Naive thymus-derived CD4-positive, alpha-beta T cell (primary cell): ENCODE results near the gene IL4I1. TPM values are rescaled to one million over a fixed set of nuclear protein-coding genes. Genes with fewer than 3 reads are reported as not detected.

ENCODE experiments used
- ATAC-seq: fragments of 150-1000 bp; cut with Tn5 transposase; 2 replicates; pipeline ENCODE4 v1.10.0; 2021; ENCODE audit warnings: mild to moderate bottlenecking, moderate library complexity
- CTCF ChIA-PET: fragments of 350-600 bp; sonication (Branson Sonifier 250); formaldehyde crosslinking; loops from one replicate; lab custom pipeline; 2021; ENCODE audit warnings: antibody characterized with exemption; lab: Charles Lee
- POLR2A ChIA-PET: fragments of 350-600 bp; sonication (Branson Sonifier 250); formaldehyde crosslinking; loops from one replicate; lab custom pipeline; 2021; ENCODE audit warnings: antibody characterized with exemption, inconsistent platforms; lab: Charles Lee
- DNase-seq, 9 donors: peaks; one replicate each; pipeline versions ENCODE4 v3.0.0 to v3.0.0-alpha.2; 2020 to 2022; ENCODE audit warnings: mixed read lengths in 1 of 9
- H3K27ac ChIP-seq: one replicate; pipeline ENCODE4 v1.7.0; 2013; ENCODE audit warnings: mild to moderate bottlenecking, low read depth, low read length, moderate library complexity
- H3K27me3 ChIP-seq, 2 donors: one replicate each; pipeline ENCODE4 v1.7.0; 2013; ENCODE audit warnings: low read length in 2 of 2, mild to moderate bottlenecking in 2 of 2, moderate library complexity in 2 of 2; ENCODE audit not compliant: control insufficient read depth in 2 of 2, insufficient read depth in 2 of 2
- H3K36me3 ChIP-seq, 3 experiments: 1 replicate in 2 of 3; 2 replicates in 1 of 3; pipeline ENCODE4 v1.7.0; 2013; ENCODE audit warnings: low read length in 3 of 3, mild to moderate bottlenecking in 3 of 3, moderate library complexity in 1 of 3; ENCODE audit not compliant: insufficient read depth in 3 of 3, control insufficient read depth in 2 of 3
- H3K4me1 ChIP-seq, 2 donors: one replicate each; pipeline ENCODE4 v1.7.0; 2013; ENCODE audit warnings: low read length in 2 of 2, mild to moderate bottlenecking in 2 of 2, moderate library complexity in 1 of 2; ENCODE audit not compliant: control insufficient read depth in 2 of 2, insufficient read depth in 2 of 2
- H3K4me3 ChIP-seq: 2 replicates; pipeline ENCODE4 v1.7.0; 2013; ENCODE audit warnings: mild to moderate bottlenecking, low read length
- H3K9me3 ChIP-seq, 3 experiments: 1 replicate in 2 of 3; 2 replicates in 1 of 3; pipeline ENCODE4 v1.7.0; 2013; ENCODE audit warnings: low read length in 3 of 3; ENCODE audit not compliant: control insufficient read depth in 2 of 3
- H3K27ac Mint-ChIP-seq, 9 donors: one replicate each; pipeline ENCODE4 v1.8.0; 2020 to 2022; ENCODE audit warnings: mixed read lengths in 9 of 9, mild to moderate bottlenecking in 8 of 9, moderate library complexity in 5 of 9, inconsistent platforms in 2 of 9
- H3K27me3 Mint-ChIP-seq, 5 donors: one replicate each; pipeline ENCODE4 v1.8.0; 2021 to 2022; ENCODE audit warnings: mixed read lengths in 5 of 5, mild to moderate bottlenecking in 1 of 5
- H3K36me3 Mint-ChIP-seq, 5 donors: one replicate each; pipeline ENCODE4 v1.8.0; 2020 to 2022; ENCODE audit warnings: mixed read lengths in 5 of 5, mild to moderate bottlenecking in 3 of 5, inconsistent platforms in 1 of 5
- H3K4me1 Mint-ChIP-seq, 7 donors: one replicate each; pipeline ENCODE4 v1.8.0; 2020 to 2022; ENCODE audit warnings: mixed read lengths in 7 of 7, mild to moderate bottlenecking in 3 of 7, inconsistent platforms in 1 of 7
- H3K4me3 Mint-ChIP-seq, 10 donors: one replicate each; pipeline ENCODE4 v1.8.0; 2020 to 2022; ENCODE audit warnings: mild to moderate bottlenecking in 10 of 10, mixed read lengths in 10 of 10, moderate library complexity in 6 of 10, inconsistent platforms in 2 of 10
- H3K9me3 Mint-ChIP-seq, 11 donors: one replicate each; pipeline ENCODE4 v1.8.0; 2020 to 2022; ENCODE audit warnings: mixed read lengths in 11 of 11, mild to moderate bottlenecking in 4 of 11, inconsistent platforms in 1 of 11, moderate library complexity in 1 of 11
- intact Hi-C, 2 donors: fragments of 100-400 bp; cut with micrococcal nuclease; formaldehyde crosslinking; loops; one replicate each; pipeline ENCODE4 v1.15.1; 2023
- polyA plus RNA-seq, 2 donors: library from polyadenylated mRNA; unstranded; fragments of 300-500 nt; fragmentation: Illumina TruSeq; gene quantifications; one replicate each; pipeline ENCODE4 v1.2.3, GENCODE V29; 2021
- total RNA-seq, 6 experiments: library from RNA in 5 of 6; stranded (reverse) in 5 of 6; gene quantifications; 1 replicate in 5 of 6; 2 replicates in 1 of 6; pipeline ENCODE4 v1.2.3 and lab custom pipeline; 2021 to 2026

The IL4I1 gene
- total and polyA plus RNA-seq, 7 experiments from 2014 or later, result 1.2 to 6.8 (median 1.9) TPM; not detected in 2

- H3K36me3 ChIP-seq, result no peaks in the 10 kb centered on the region
- CTCF ChIA-PET, result interaction anchor here (0.6 to 2.1 kb wide), 5 partner anchors 9 to 202 kb away, joined by 3 to 8 read pairs (median 6); no protein-coding TSS in a partner anchor
- peaks cover 6% of the 10 kb centered on the region in 2 donors for H3K4me1 ChIP-seq
- POLR2A ChIA-PET, result interaction anchor here (1.0 kb wide), 1 partner anchor 54 kb away, joined by 3 read pairs; no protein-coding TSS in a partner anchor
- no peaks in the 10 kb centered on the region for H3K9me3 Mint-ChIP-seq
- H3K27ac Mint-ChIP-seq, result no peak overlapping the region
- H3K27me3 ChIP-seq, result no peaks in the 10 kb centered on the region
- H3K4me3 ChIP-seq, result no peak overlapping the region
- ATAC-seq (no peak), DNase-seq (no peak)
- H3K9me3 ChIP-seq, result no peaks in the 10 kb centered on the region
- intact Hi-C loops, result loop anchor here in 1 of 2 donors (5.0 kb wide), 1 partner anchor 844 kb away; no protein-coding TSS in a partner anchor
- H3K36me3 Mint-ChIP-seq, result peaks cover 0 to 1% (median 0%) of the 10 kb centered on the region in 5 donors
- H3K27me3 Mint-ChIP-seq, result peaks cover 0 to 18% (median 2%) of the 10 kb centered on the region in 5 donors
- H3K27ac ChIP-seq, result no peak overlapping the region
- no peak overlapping the region for H3K4me3 Mint-ChIP-seq
- H3K4me1 Mint-ChIP-seq, result peaks cover 6 to 18% (median 12%) of the 10 kb centered on the region in 7 donors
Observed at GRCh38 chr19:49938662-49939061, 42.0 kb upstream of the IL4I1 start.

GRCh38 chr19:49937750-49938381 lies 41.2 kb upstream of the IL4I1 start:
- Histone ChIP-seq H3K4me1 (peaks cover 13% of the 10 kb centered on the region in 2 donors), H3K4me3 (no peak overlapping the region), H3K36me3 (no peaks in the 10 kb centered on the region), H3K9me3 (no peaks in the 10 kb centered on the region), H3K27ac (no peak overlapping the region), H3K27me3 (no peaks in the 10 kb centered on the region)
- Mint-ChIP-seq H3K36me3 (peaks cover 0 to 7% (median 0%) of the 10 kb centered on the region in 5 donors), H3K4me3 (peak overlapping the region in 3 of 10 donors; percentile 17 to 29 (median 21)), H3K27me3 (peaks cover 0 to 11% (median 0%) of the 10 kb centered on the region in 5 donors), H3K27ac (no peak overlapping the region), H3K4me1 (peaks cover 14 to 26% (median 19%) of the 10 kb centered on the region in 7 donors), H3K9me3 (no peaks in the 10 kb centered on the region)
- ChIA-PET CTCF (interaction anchor here (0.6 to 2.1 kb wide), 8 partner anchors 12 to 1142 kb away, joined by 3 to 8 read pairs (median 4); no protein-coding TSS in a partner anchor), POLR2A (interaction anchor here (0.9 kb wide), 1 partner anchor 8 kb away, joined by 3 read pairs; the partner anchor contains the start of genes ATF5 and NUP62)
- DNase-seq, result peak; percentile 40 to 86 (median 66)
- intact Hi-C loops, result loop anchor here (1.0 to 5.0 kb wide), 2 partner anchors 45 to 844 kb away; no protein-coding TSS in a partner anchor
- peak; percentile 89 for ATAC-seq

- H3K36me3 Mint-ChIP-seq, result peaks cover 0 to 16% (median 5%) of the 10 kb centered on the region in 5 donors
- H3K36me3 ChIP-seq, result no peaks in the 10 kb centered on the region
- CTCF ChIA-PET, result interaction anchor here (0.7 to 1.1 kb wide), 2 partner anchors 46 to 50 kb away, joined by 3 read pairs; no protein-coding TSS in a partner anchor
- POLR2A ChIA-PET, result no interaction called here
- peaks cover 21% of the 10 kb centered on the region in 2 donors for H3K4me1 ChIP-seq
- intact Hi-C loops, result loop anchor here in 1 of 2 donors (5.0 kb wide), 1 partner anchor 846 kb away; no protein-coding TSS in a partner anchor
- H3K4me1 Mint-ChIP-seq, result peaks cover 23 to 37% (median 30%) of the 10 kb centered on the region in 7 donors
- no peak overlapping the region for H3K4me3 ChIP-seq
- H3K27ac Mint-ChIP-seq, result peak overlapping the region in 3 of 9 donors; percentile 8 to 29 (median 28)
- no peak overlapping the region for H3K4me3 Mint-ChIP-seq
- DNase-seq (no peak), ATAC-seq (no peak)
- peaks cover 0 to 5% (median 0%) of the 10 kb centered on the region in 11 donors for H3K9me3 Mint-ChIP-seq
- no peaks in the 10 kb centered on the region for H3K9me3 ChIP-seq
- peaks cover 0 to 8% (median 0%) of the 10 kb centered on the region in 5 donors for H3K27me3 Mint-ChIP-seq
- H3K27ac ChIP-seq, result no peak overlapping the region
- no peaks in the 10 kb centered on the region for H3K27me3 ChIP-seq
Observed at GRCh38 chr19:49936549-49936948, 39.9 kb upstream of the IL4I1 start.

GRCh38 chr19:49933643-49934042 lies 37.0 kb upstream of the IL4I1 start:
- no peak for ATAC-seq
- no peaks in the 10 kb centered on the region for H3K9me3 ChIP-seq
- Mint-ChIP-seq H3K27ac (peak overlapping the region in 5 of 9 donors; percentile 4 to 78 (median 61)), H3K9me3 (peaks cover 0 to 12% (median 3%) of the 10 kb centered on the region in 11 donors), H3K27me3 (peaks cover 0 to 11% (median 0%) of the 10 kb centered on the region in 5 donors), H3K4me3 (peak overlapping the region in 9 of 10 donors; percentile 14 to 97 (median 57)), H3K36me3 (peaks cover 0 to 35% (median 7%) of the 10 kb centered on the region in 5 donors), H3K4me1 (peaks cover 28 to 53% (median 45%) of the 10 kb centered on the region in 7 donors)
- ChIA-PET POLR2A (interaction anchor here (0.9 to 1.0 kb wide), 2 partner anchors 36 to 57 kb away, joined by 3 read pairs; no protein-coding TSS in a partner anchor), CTCF (interaction anchor here (0.5 kb wide), 1 partner anchor 494 kb away, joined by 3 read pairs; no protein-coding TSS in a partner anchor)
- intact Hi-C loops, result no loop called here
- H3K36me3 ChIP-seq, result peaks cover 0 to 7% (median 0%) of the 10 kb centered on the region in 3 experiments
- no peak overlapping the region for H3K4me3 ChIP-seq
- DNase-seq, result no peak
- H3K27me3 ChIP-seq, result no peaks in the 10 kb centered on the region
- no peak overlapping the region for H3K27ac ChIP-seq
- peaks cover 28 to 31% of the 10 kb centered on the region in 2 donors for H3K4me1 ChIP-seq

- CTCF ChIA-PET, result interaction anchor here (0.6 kb wide), 1 partner anchor 11 kb away, joined by 3 read pairs; no protein-coding TSS in a partner anchor
- H3K27ac ChIP-seq, result peak overlapping the region; percentile 42
Observed at GRCh38 chr19:49932731-49933131, 36.0 kb upstream of the IL4I1 start.

GRCh38 chr19:49932041-49932451 lies 35.4 kb upstream of the IL4I1 start:
- H3K4me1 Mint-ChIP-seq, result peaks cover 40 to 67% (median 61%) of the 10 kb centered on the region in 7 donors
- POLR2A ChIA-PET, result no interaction called here
- peaks cover 32 to 35% of the 10 kb centered on the region in 2 donors for H3K4me1 ChIP-seq
- no peaks in the 10 kb centered on the region for H3K27me3 ChIP-seq
- no peak for ATAC-seq
- H3K4me3 ChIP-seq, result no peak overlapping the region
- no peak overlapping the region for H3K27ac ChIP-seq
- H3K36me3 Mint-ChIP-seq, result peaks cover 0 to 48% (median 7%) of the 10 kb centered on the region in 5 donors
- intact Hi-C loops, result no loop called here
- CTCF ChIA-PET, result no interaction called here
- H3K9me3 Mint-ChIP-seq, result peaks cover 0 to 16% (median 3%) of the 10 kb centered on the region in 11 donors
- peak overlapping the region in 8 of 9 donors; percentile 12 to 96 (median 65) for H3K27ac Mint-ChIP-seq
- H3K9me3 ChIP-seq, result no peaks in the 10 kb centered on the region
- peak overlapping the region; percentile 11 to 97 (median 66) for H3K4me3 Mint-ChIP-seq
- DNase-seq, result no peak
- H3K27me3 Mint-ChIP-seq, result peaks cover 0 to 11% (median 0%) of the 10 kb centered on the region in 5 donors
- peaks cover 0 to 11% (median 0%) of the 10 kb centered on the region in 3 experiments for H3K36me3 ChIP-seq

More at GRCh38 chr19:49932731-49933131, 36.0 kb upstream of the IL4I1 start:
- Mint-ChIP-seq H3K4me3 (peak overlapping the region; percentile 44 to 97 (median 72)), H3K4me1 (peaks cover 37 to 60% (median 54%) of the 10 kb centered on the region in 7 donors), H3K27ac (peak overlapping the region in 8 of 9 donors; percentile 41 to 87 (median 72)), H3K36me3 (peaks cover 0 to 42% (median 7%) of the 10 kb centered on the region in 5 donors), H3K9me3 (peaks cover 0 to 16% (median 3%) of the 10 kb centered on the region in 11 donors), H3K27me3 (peaks cover 0 to 11% (median 0%) of the 10 kb centered on the region in 5 donors)
- peaks cover 28 to 30% of the 10 kb centered on the region in 2 donors for H3K4me1 ChIP-seq
- ATAC-seq, result no peak
- POLR2A ChIA-PET, result interaction anchor here (0.7 to 1.0 kb wide), 3 partner anchors 35 to 66 kb away, joined by 3 read pairs; no protein-coding TSS in a partner anchor
- peaks cover 0 to 7% (median 0%) of the 10 kb centered on the region in 3 experiments for H3K36me3 ChIP-seq
- peak in 7 of 9 donors; percentile 32 to 69 (median 61) for DNase-seq
- intact Hi-C loops, result no loop called here
- H3K27me3 ChIP-seq, result no peaks in the 10 kb centered on the region
- no peak overlapping the region for H3K4me3 ChIP-seq
- no peaks in the 10 kb centered on the region for H3K9me3 ChIP-seq
